HepG2 (cell line): ENCODE measurements around the gene PRSS53. TPM values are rescaled to one million over a fixed set of nuclear protein-coding genes. Genes with fewer than 3 reads are reported as not detected.

Experiments used
- AGO2 ChIP-seq: fragments of 200-400 bp; formaldehyde crosslinking; optimal IDR thresholded peaks from 2 replicates; pipeline ENCODE3; 2017; ENCODE audit warnings: mild to moderate bottlenecking, low read depth, low read length, moderate library complexity
- CCDC6 ChIP-seq: sonication (generic); formaldehyde crosslinking; IDR thresholded peaks from 2 replicates; pipeline ENCODE4 v1.8.1; 2022; ENCODE audit warnings: mild to moderate bottlenecking, missing genetic modification reagents, moderate library complexity
- EHMT2 ChIP-seq: fragments of 200-600 bp; sonication (generic); IDR thresholded peaks from 2 replicates; pipeline ENCODE4 v1.7.0; 2017; ENCODE audit warnings: antibody characterized with exemption, low read depth, low read length, borderline replicate concordance
- ERF ChIP-seq: IDR thresholded peaks from 2 replicates; pipeline ENCODE4 v1.6.1; 2018; ENCODE audit warnings: missing biosample characterization, missing genetic modification reagents
- IRF2 ChIP-seq: IDR thresholded peaks from 2 replicates; pipeline ENCODE4 v1.6.1; 2018; ENCODE audit warnings: missing genetic modification reagents, missing compliant biosample characterization
- KDM2A ChIP-seq: sonication (generic); formaldehyde crosslinking; IDR thresholded peaks from 2 replicates; pipeline ENCODE4 v1.4.0; 2020; ENCODE audit warnings: low read depth, missing genetic modification reagents, borderline replicate concordance
- MTF2 ChIP-seq: sonication (generic); formaldehyde crosslinking; IDR thresholded peaks from 2 replicates; pipeline ENCODE4 v1.5.0; 2020; ENCODE audit warnings: missing genetic modification reagents, borderline replicate concordance
- NAIF1 ChIP-seq: sonication (generic); formaldehyde crosslinking; IDR thresholded peaks from 2 replicates; pipeline ENCODE4 v1.5.0; 2020; ENCODE audit warnings: mild to moderate bottlenecking, missing genetic modification reagents, borderline replicate concordance
- NCOA2 ChIP-seq: sonication (generic); formaldehyde crosslinking; IDR thresholded peaks from 2 replicates; pipeline ENCODE4 v1.8.0; 2022; ENCODE audit warnings: inconsistent platforms
- POGK ChIP-seq: sonication (generic); formaldehyde crosslinking; conservative IDR thresholded peaks from 2 replicates; pipeline ENCODE4 v1.8.0; 2022; ENCODE audit warnings: mild to moderate bottlenecking, moderate library complexity, missing genetic modification reagents
- SIX1 ChIP-seq: sonication (generic); formaldehyde crosslinking; IDR thresholded peaks from 2 replicates; pipeline ENCODE4 v1.4.0; 2020; ENCODE audit warnings: missing genetic modification reagents, borderline replicate concordance
- TCF7L2 ChIP-seq: IDR thresholded peaks from 2 replicates; pipeline ENCODE4 v1.6.1; 2011; ENCODE audit warnings: mild to moderate bottlenecking, low read depth, low read length, moderate library complexity
- YEATS4 ChIP-seq: sonication (generic); formaldehyde crosslinking; IDR thresholded peaks from 2 replicates; pipeline ENCODE4 v1.4.0; 2020; ENCODE audit warnings: missing genetic modification reagents, borderline replicate concordance
- ZBTB40 ChIP-seq, 2 experiments: fragments of 450-650 bp in 1 of 2; sonication (generic) in 1 of 2; formaldehyde crosslinking in 1 of 2; IDR thresholded peaks; 2 replicates each; pipeline versions ENCODE4 v1.6.1 to v1.8.0; 2016 to 2022; ENCODE audit warnings: antibody characterized with exemption in 1 of 2, mild to moderate bottlenecking in 1 of 2, missing genetic modification reagents in 1 of 2
- ZNF230 ChIP-seq: sonication (generic); formaldehyde crosslinking; IDR thresholded peaks from 2 replicates; pipeline ENCODE4 v1.4.0; 2020; ENCODE audit warnings: mild to moderate bottlenecking, missing genetic modification reagents
- ZNF292 ChIP-seq: sonication (generic); formaldehyde crosslinking; IDR thresholded peaks from 2 replicates; pipeline ENCODE4 v1.8.1; 2022; ENCODE audit warnings: mild to moderate bottlenecking, low read depth, missing genetic modification reagents, borderline replicate concordance
- ZNF44 ChIP-seq: sonication (generic); formaldehyde crosslinking; IDR thresholded peaks from 2 replicates; pipeline ENCODE4 v1.5.1; 2020; ENCODE audit warnings: mild to moderate bottlenecking, missing genetic modification reagents
- ZNF761 ChIP-seq: sonication (generic); formaldehyde crosslinking; conservative IDR thresholded peaks from 2 replicates; pipeline ENCODE4 v1.4.0; 2020; ENCODE audit warnings: mild to moderate bottlenecking, missing genetic modification reagents
- ZNF768 ChIP-seq: sonication (generic); formaldehyde crosslinking; IDR thresholded peaks from 2 replicates; pipeline ENCODE4 v1.4.0; 2020; ENCODE audit warnings: missing genetic modification reagents
- ZNF83 ChIP-seq: sonication (generic); formaldehyde crosslinking; IDR thresholded peaks from 2 replicates; pipeline ENCODE4 v1.4.0; 2020; ENCODE audit warnings: missing genetic modification reagents, mild to moderate bottlenecking, borderline replicate concordance
- polyA plus RNA-seq, 8 experiments: library from polyadenylated mRNA; depleted of rRNA in 3 of 8; stranded (reverse) in 7 of 8; unstranded in 1 of 8; fragments of >200 nt; fragmentation: Illumina TruSeq in 4 of 8; extraction: Trizol in 4 of 8; gene quantifications; 2 replicates each; pipeline versions ENCODE4 v1.2.1 to v1.2.3, GENCODE V29; 2011 to 2016; ENCODE audit warnings: low read depth in 4 of 8, missing spikeins in 1 of 8, mixed read lengths in 1 of 8; ENCODE audit not compliant: insufficient read depth in 1 of 8
- total RNA-seq, 5 experiments: library from RNA; depleted of rRNA; stranded (reverse); fragments of >200 nt; fragmentation: Illumina TruSeq; extraction: Trizol; gene quantifications; 2 replicates each; pipeline ENCODE4 v1.2.3, GENCODE V29; 2016; ENCODE audit warnings: low read depth in 1 of 5

PRSS53 gene
- total and polyA plus RNA-seq, 2 of the 13 experiments (the other 11 are each of a cell fraction or from before 2014, with no cell fraction given): 2.2 to 7.4 TPM

GRCh38 chr16:31105677-31106213, 17.0 kb upstream of the PRSS53 start (continued):
- no peak for TF ChIP-seq ZBTB40 (IDR thresholded peaks at IDR 0.05)
- TF ChIP-seq ZBTB40 (CRISPR knock-in tag; IDR thresholded peaks at IDR 0.05): peak; percentile 95
- peak; percentile 98 for TF ChIP-seq KDM2A (CRISPR knock-in tag)
- peak; percentile 92 for TF ChIP-seq IRF2 (CRISPR knock-in tag)
- TF ChIP-seq AGO2: no peak
- TF ChIP-seq POGK: peak; percentile 98
- no peak for TF ChIP-seq TCF7L2
- peak; percentile 18; the same call in 1 of the 2 replicates for TF ChIP-seq SIX1 (CRISPR knock-in tag)
- TF ChIP-seq MTF2 (CRISPR knock-in tag): no peak
- TF ChIP-seq ZNF292 (CRISPR knock-in tag): peak; percentile 94
- peak; percentile 43; the same call in 1 of the 2 replicates for TF ChIP-seq NAIF1 (CRISPR knock-in tag)
- TF ChIP-seq ZNF761 (CRISPR knock-in tag): peak; percentile 90
- TF ChIP-seq ZNF83 (CRISPR knock-in tag): peak; percentile 94; the same call in 1 of the 2 replicates
- peak; percentile 99 for TF ChIP-seq ERF (CRISPR knock-in tag)
- peak; percentile 97 for TF ChIP-seq ZNF230 (CRISPR knock-in tag)
- TF ChIP-seq EHMT2: no peak
- TF ChIP-seq NCOA2 (CRISPR knock-in tag): peak; percentile 96
- peak; percentile 96 for TF ChIP-seq YEATS4
- peak; percentile 87 for TF ChIP-seq ZNF768 (CRISPR knock-in tag)
- TF ChIP-seq CCDC6 (CRISPR knock-in tag): peak; percentile 98
- TF ChIP-seq ZNF44: peak; percentile 90
